Heart left ventricle (tissue), 16 donors: ENCODE measurements around the gene WSCD1. TPM values are rescaled to one million over a fixed set of nuclear protein-coding genes. Genes with fewer than 3 reads are reported as not detected.

Source experiments
- ATAC-seq, 4 donors: fragments of 200-7000 bp; cut with Tn5 transposase; one replicate each; pipeline ENCODE4 v1.9.1; 2020 to 2022; ENCODE audit warnings: moderate library complexity in 4 of 4, mild to moderate bottlenecking in 3 of 4, moderate number of reproducible peaks in 1 of 4
- DNase-seq, 5 donors: peaks; one replicate each; pipeline ENCODE4 v3.0.0-alpha.2; 2020
- H3K27ac ChIP-seq, 12 donors: fragments of 200-600 bp; sonication (generic) in 4 of 12; one replicate each; pipeline versions ENCODE4 v1.5.0 to v1.8.0; 2016 to 2022; ENCODE audit warnings: mild to moderate bottlenecking in 2 of 12
- H3K27me3 ChIP-seq, 9 donors: fragments of 200-600 bp; sonication (generic) in 2 of 9; one replicate each; pipeline versions ENCODE4 v1.5.1 to v1.8.0; 2016 to 2022; ENCODE audit warnings: mild to moderate bottlenecking in 3 of 9
- H3K36me3 ChIP-seq, 9 donors: fragments of 200-600 bp; sonication (generic) in 2 of 9; one replicate each; pipeline versions ENCODE4 v1.5.0 to v1.8.0; 2018 to 2022; ENCODE audit warnings: mild to moderate bottlenecking in 2 of 9
- H3K4me1 ChIP-seq, 12 donors: fragments of 200-600 bp; sonication (generic) in 4 of 12; one replicate each; pipeline versions ENCODE4 v1.5.0 to v1.8.0; 2016 to 2022; ENCODE audit warnings: mild to moderate bottlenecking in 3 of 12
- H3K4me3 ChIP-seq, 12 donors: fragments of 200-600 bp; sonication (generic) in 4 of 12; one replicate each; pipeline versions ENCODE4 v1.5.0 to v1.8.0; 2017 to 2022; ENCODE audit warnings: mild to moderate bottlenecking in 9 of 12, moderate library complexity in 4 of 12
- H3K9me3 ChIP-seq, 12 donors: fragments of 200-600 bp; sonication (generic) in 4 of 12; one replicate each; pipeline versions ENCODE4 v1.5.0 to v1.8.0; 2016 to 2022; ENCODE audit warnings: mild to moderate bottlenecking in 1 of 12
- CTCF ChIP-seq, 12 donors: fragments of 200-600 bp; sonication (generic) in 4 of 12; IDR thresholded peaks; one replicate each; pipeline versions ENCODE4 v1.5.0 to v1.8.0; 2018 to 2022; ENCODE audit warnings: antibody characterized with exemption in 12 of 12, mild to moderate bottlenecking in 5 of 12
- POLR2A ChIP-seq, 2 donors: fragments of 450-650 bp; IDR thresholded peaks; one replicate each; pipeline ENCODE4 v1.6.1; 2017; ENCODE audit warnings: antibody characterized with exemption in 2 of 2, mild to moderate bottlenecking in 2 of 2, moderate library complexity in 2 of 2
- WGBS, 4 donors: extraction: QIAGEN DNeasy Blood & Tissue Kit in 2 of 4; methylation state at CpG; one replicate each; pipeline versions ENCODE4 v1.1.5 to v1.1.7; 2013 to 2018; 5-methylcytosine and 5-hydroxymethylcytosine counted together
- intact Hi-C, 10 donors: fragments of 100-400 bp; cut with DNase I; formaldehyde crosslinking; loops; one replicate each; pipeline versions ENCODE4 v1.11.1 to v1.14.2; 2022
- polyA plus RNA-seq, 2 donors: library from polyadenylated mRNA; stranded (reverse); fragments of 200-250 nt; gene quantifications; one replicate each; pipeline ENCODE4 v1.2.3, GENCODE V29; 2013
- total RNA-seq, 9 donors: library from RNA; depleted of rRNA in 2 of 9; stranded (reverse); fragments of >200 nt in 2 of 9; fragmentation: NEBNext Ultra II Directional in 3 of 9; extraction: Animal tissue kit (Norgen Biotek cat#: 25700) in 3 of 9; gene quantifications; one replicate each; pipeline versions ENCODE4 v1.1.0 to v1.2.4, GENCODE V29; 2016 to 2023
- donor health status: ischemic (EF 13 %, LVEDD 7.1; RV severe dilation, severe dysfunction).
- donor health status: healthy with polysubstance abuse.
- donor health status: DM: no; HTN: yes; CAD: no.
- donor health status: DM: no; HTN: no; CAD: no.
- donor health status: ischemic (EF 25% LVEDD 6.9; RV normal size, moderate dysfunction).
- donor health status: ischemic (EF 25% LVEDD 5.7; RV mildly dilated, moderate dysfunction).
- donor health status: healthy.
- donor health status: DM: yes; HTN: yes; CAD: no.
- donor health status: ischemic (EF 35%, LVEDD 5.7; RV mildly dilated, moderate dysfunction).
- donor health status: nonischemic (EF 11% LVEDD 7.7; RV severe dilation, severe dysfunction).
- donor health status: DM: yes; HTN: yes; CAD: no.
- donor health status: PGD.
- donor health status: ischemic (EF 29% LVEDD 5.4; RV normal size, mild dysfunction).
- donor health status: nonischemic (EF 23%, LVEDD 6.1; RV moderate dilation, normal function).

The WSCD1 gene
- total and polyA plus RNA-seq, 11 donors = 2.5 to 12.4 (median 4.4) TPM

GRCh38 chr17:6023036-6023831 lies 46.9 kb upstream of the WSCD1 start:
- intact Hi-C loops = no loop called here
- no peaks in the 10 kb centered on the region for H3K36me3 ChIP-seq
- ATAC-seq (no peak), DNase-seq (no peak)
- no peaks in the 10 kb centered on the region for H3K4me1 ChIP-seq
- H3K4me3 ChIP-seq = no peak overlapping the region
- H3K9me3 ChIP-seq = no peaks in the 10 kb centered on the region
- peaks cover 0 to 19% (median 0%) of the 10 kb centered on the region in 9 donors for H3K27me3 ChIP-seq
- TF ChIP-seq CTCF (IDR thresholded peaks at IDR 0.05) = no peak
- no peak for TF ChIP-seq POLR2A (IDR thresholded peaks at IDR 0.05)
- WGBS, 4 donors = 52 to 54% (median 54%) methylated on average over 6 of the region's 6 CpGs
- H3K27ac ChIP-seq = no peak overlapping the region

GRCh38 chr17:6024576-6024975 lies 45.6 kb upstream of the WSCD1 start:
- DNase-seq (no peak), ATAC-seq (no peak)
- no peak for TF ChIP-seq CTCF (IDR thresholded peaks at IDR 0.05)
- intact Hi-C loops = no loop called here
- no peak overlapping the region for H3K27ac ChIP-seq
- H3K36me3 ChIP-seq = no peaks in the 10 kb centered on the region
- peaks cover 0 to 13% (median 0%) of the 10 kb centered on the region in 9 donors for H3K27me3 ChIP-seq
- 69 to 76% (median 73%) methylated on average over 6 of the region's 6 CpGs for WGBS, 4 donors
- H3K9me3 ChIP-seq = no peaks in the 10 kb centered on the region
- no peaks in the 10 kb centered on the region for H3K4me1 ChIP-seq
- H3K4me3 ChIP-seq = no peak overlapping the region

GRCh38 chr17:6027342-6028024 lies 42.7 kb upstream of the WSCD1 start:
- intact Hi-C loops = no loop called here
- H3K27me3 ChIP-seq = peaks cover 0 to 15% (median 0%) of the 10 kb centered on the region in 9 donors
- no peak for ATAC-seq
- no peaks in the 10 kb centered on the region for H3K4me1 ChIP-seq
- no peak overlapping the region for H3K27ac ChIP-seq
- no peaks in the 10 kb centered on the region for H3K36me3 ChIP-seq
- no peaks in the 10 kb centered on the region for H3K9me3 ChIP-seq
- no peak overlapping the region for H3K4me3 ChIP-seq
- TF ChIP-seq POLR2A (IDR thresholded peaks at IDR 0.05) (no peak), CTCF (IDR thresholded peaks at IDR 0.05) (no peak)
- 81 to 92% (median 86%) methylated on average over 11 to 12 of the region's 12 CpGs for WGBS, 4 donors
- no peak for DNase-seq

GRCh38 chr17:6028294-6028693 lies 41.9 kb upstream of the WSCD1 start:
- intact Hi-C loops = no loop called here
- no peak overlapping the region for H3K27ac ChIP-seq
- H3K9me3 ChIP-seq = no peaks in the 10 kb centered on the region
- peaks cover 0 to 15% (median 0%) of the 10 kb centered on the region in 9 donors for H3K27me3 ChIP-seq
- ATAC-seq (no peak), DNase-seq (no peak)
- H3K4me3 ChIP-seq = no peak overlapping the region
- no peaks in the 10 kb centered on the region for H3K4me1 ChIP-seq
- 57 to 76% (median 61%) methylated on average over 10 of the region's 10 CpGs for WGBS, 4 donors
- no peaks in the 10 kb centered on the region for H3K36me3 ChIP-seq
- no peak for TF ChIP-seq CTCF (IDR thresholded peaks at IDR 0.05)
- TF ChIP-seq POLR2A (IDR thresholded peaks at IDR 0.05) = no peak
